Middle frontal gyrus (tissue), 1 donor: ENCODE measurements around the gene SLC25A51.

ENCODE experiments used
- DNase-seq: peaks from one replicate; pipeline ENCODE4 v3.0.0-alpha.2; 2015; ENCODE audit warnings: low spot score; ENCODE audit errors: extremely low spot score

SLC25A51 gene

GRCh38 chr9:37903647-37904444 lies at the start of gene SLC25A51:
Gene SLC25A51, minus strand, starts transcription at chr9:37904127. Its CDS starts 15,577 bp downstream, at chr9:37888550.
- peak; percentile 87 for DNase-seq

- DNase-seq = no peak
Observed at GRCh38 chr9:37953206-37953774, 49.4 kb upstream of the SLC25A51 start.

- DNase-seq = no peak
Observed at GRCh38 chr9:37952731-37953130, 48.8 kb upstream of the SLC25A51 start.

- DNase-seq = no peak
Observed at GRCh38 chr9:37951671-37952449, 47.9 kb upstream of the SLC25A51 start.

- no peak for DNase-seq
Observed at GRCh38 chr9:37950561-37950960, 46.6 kb upstream of the SLC25A51 start.

GRCh38 chr9:37949576-37949975 lies 45.6 kb upstream of the SLC25A51 start:
- DNase-seq = no peak

GRCh38 chr9:37948417-37948980 lies 44.6 kb upstream of the SLC25A51 start:
- DNase-seq = no peak

GRCh38 chr9:37947977-37948376 lies 44.0 kb upstream of the SLC25A51 start:
- DNase-seq = no peak

GRCh38 chr9:37947471-37947870 lies 43.5 kb upstream of the SLC25A51 start:
- DNase-seq = no peak

GRCh38 chr9:37946971-37947370 lies 43.0 kb upstream of the SLC25A51 start:
- DNase-seq = no peak

- no peak for DNase-seq
Observed at GRCh38 chr9:37946041-37946440, 42.1 kb upstream of the SLC25A51 start.

GRCh38 chr9:37944671-37945481 lies 40.9 kb upstream of the SLC25A51 start:
- no peak for DNase-seq

- no peak for DNase-seq
Observed at GRCh38 chr9:37944266-37944650, 40.3 kb upstream of the SLC25A51 start.

GRCh38 chr9:37943345-37944265 lies 39.7 kb upstream of the SLC25A51 start:
- DNase-seq = no peak

GRCh38 chr9:37942621-37943344 lies 38.9 kb upstream of the SLC25A51 start:
- DNase-seq = no peak

- DNase-seq = no peak
Observed at GRCh38 chr9:37941253-37941652, 37.3 kb upstream of the SLC25A51 start.

- DNase-seq = no peak
Observed at GRCh38 chr9:37939575-37940095, 35.7 kb upstream of the SLC25A51 start.

GRCh38 chr9:37938121-37938891 lies 34.4 kb upstream of the SLC25A51 start:
- no peak for DNase-seq
